ENCODE data around the gene SNCAIP.

The SNCAIP gene

DNA sequence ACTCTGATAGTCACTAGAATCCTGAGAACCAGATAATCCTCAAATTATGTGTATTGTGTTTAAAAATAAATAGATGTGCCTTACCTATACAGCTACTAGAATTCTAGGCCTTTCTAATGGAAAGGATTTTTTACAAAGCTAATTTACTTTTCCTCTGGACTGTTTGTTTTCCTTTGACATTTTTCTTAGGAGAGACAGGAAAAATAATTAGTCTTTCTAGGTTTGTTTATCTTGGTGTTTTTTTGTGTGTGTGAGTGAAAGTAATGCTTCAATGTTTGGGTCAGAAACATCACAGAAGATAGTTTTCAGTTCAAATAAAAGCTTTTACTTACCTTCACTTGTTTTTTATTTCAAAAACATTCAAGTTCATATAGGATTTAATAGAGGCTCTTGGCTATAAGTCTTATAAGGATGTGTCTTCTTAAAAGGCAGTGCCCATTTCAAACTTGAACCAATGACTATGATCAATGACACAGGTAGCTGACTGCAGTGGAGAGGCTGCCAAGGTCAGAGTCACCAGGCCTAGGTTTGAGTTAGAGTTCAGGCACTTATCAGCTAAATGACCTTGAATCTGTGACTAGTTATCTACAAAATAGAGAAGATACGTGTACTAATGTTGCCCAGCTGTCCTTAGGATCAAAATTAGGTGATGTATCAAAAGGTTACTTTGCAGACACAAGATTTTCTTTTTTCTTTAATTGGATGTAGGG is 92.8 kb downstream of the SNCAIP start:
- no peak for TF ChIP-seq CTCF (IDR thresholded peaks at IDR 0.05; ENCODE audit: low read depth, low read length, missing control alignments)
- no peak for DNase-seq (ENCODE audit: low read depth)
- no peak overlapping the region for H3K4me3 ChIP-seq (ENCODE audit: low read depth, low read length)

DNA sequence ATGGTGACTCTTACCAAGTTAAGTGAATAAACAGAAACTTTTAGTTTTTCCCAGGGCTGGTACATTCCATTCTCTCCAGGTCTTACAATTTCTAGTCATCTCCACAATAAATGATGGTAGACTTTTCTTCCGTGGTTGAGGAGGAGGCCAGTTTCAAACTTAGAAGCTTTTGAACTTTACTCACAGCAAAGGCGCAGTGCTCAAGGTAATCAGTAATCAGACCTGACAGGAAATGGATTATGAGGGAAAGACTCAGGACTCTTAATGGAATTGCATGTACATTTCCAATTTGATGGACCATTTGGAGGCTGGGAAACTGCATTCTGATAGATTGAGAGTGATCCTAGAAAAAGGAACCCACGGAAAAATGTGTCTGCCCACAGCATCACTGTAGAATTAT is 93.7 kb downstream of the SNCAIP start:
- no peak for DNase-seq (ENCODE audit: low read depth)
- TF ChIP-seq CTCF (IDR thresholded peaks at IDR 0.05; ENCODE audit: low read depth, low read length, missing control alignments), result no peak
- H3K4me3 ChIP-seq (ENCODE audit: low read depth, low read length), result no peak overlapping the region

- no peak overlapping the region for H3K4me3 ChIP-seq (ENCODE audit: low read depth, low read length)
- no peak for DNase-seq (ENCODE audit: low read depth)
- TF ChIP-seq CTCF (IDR thresholded peaks at IDR 0.05; ENCODE audit: low read depth, low read length, missing control alignments), result no peak
Measured at GRCh38 chr5:122406181-122406580, 94.1 kb downstream of the SNCAIP start.

DNA sequence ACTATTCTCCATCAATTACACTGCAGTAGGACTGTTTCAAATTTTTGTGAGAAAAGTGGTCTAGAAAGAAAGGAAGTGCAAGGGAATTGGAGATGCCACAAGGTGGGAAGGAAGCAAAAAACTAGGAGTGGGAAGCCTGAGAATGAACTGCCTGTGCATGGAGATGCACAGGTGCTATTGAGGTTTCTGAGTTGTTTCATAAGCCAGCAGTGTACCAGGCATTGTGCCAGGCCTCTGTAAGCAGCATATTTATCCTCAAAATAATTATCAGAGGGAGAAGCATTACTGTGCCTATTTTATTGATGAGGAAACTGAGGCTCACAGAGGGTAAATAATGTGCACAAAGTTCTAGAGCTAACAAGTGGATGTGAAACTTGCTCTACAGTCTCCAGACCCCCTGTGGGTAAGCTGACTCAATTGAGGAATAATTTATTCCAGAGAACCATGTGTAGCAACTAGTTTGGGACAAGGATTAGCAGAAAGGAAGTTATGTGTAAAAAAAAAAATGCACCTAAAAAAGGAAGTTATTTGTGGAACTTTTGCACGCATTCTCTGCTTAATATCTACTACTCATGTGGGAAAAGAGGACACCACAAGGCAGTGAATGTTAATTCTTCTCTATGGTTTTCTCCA is 96.7 kb downstream of the SNCAIP start:
- DNase-seq (ENCODE audit: low read depth), result no peak
- no peak for TF ChIP-seq CTCF (IDR thresholded peaks at IDR 0.05; ENCODE audit: low read depth, low read length, missing control alignments)
- no peak overlapping the region for H3K4me3 ChIP-seq (ENCODE audit: low read depth, low read length)

- no peak for TF ChIP-seq CTCF (IDR thresholded peaks at IDR 0.05; ENCODE audit: low read depth, low read length, missing control alignments)
- DNase-seq (ENCODE audit: low read depth), result no peak
- H3K4me3 ChIP-seq (ENCODE audit: low read depth, low read length), result no peak overlapping the region
Measured at GRCh38 chr5:122412966-122413365, 100.9 kb downstream of the SNCAIP start.

DNA sequence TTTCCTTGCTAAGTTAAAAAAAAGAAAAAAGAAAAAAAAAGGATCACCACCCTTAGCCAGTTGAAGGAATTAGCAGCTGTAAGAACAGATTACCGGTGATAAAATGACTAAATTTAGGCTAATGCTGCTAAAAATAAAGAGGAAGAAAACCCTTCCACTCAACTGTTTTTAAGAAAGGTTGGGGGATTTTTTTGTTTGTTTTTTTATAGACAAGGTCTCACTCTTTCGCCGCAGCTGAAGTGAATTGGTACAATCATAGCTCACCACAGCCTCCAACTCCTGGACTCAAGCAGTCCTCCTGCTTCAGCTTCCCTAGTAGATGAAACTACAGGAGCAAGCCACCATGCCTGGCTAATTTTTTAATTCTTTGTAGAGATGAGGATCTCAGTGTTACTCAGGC is 101.7 kb downstream of the SNCAIP start:
- DNase-seq (ENCODE audit: low read depth), result no peak
- no peak overlapping the region for H3K4me3 ChIP-seq (ENCODE audit: low read depth, low read length)
- no peak for TF ChIP-seq CTCF (IDR thresholded peaks at IDR 0.05; ENCODE audit: low read depth, low read length, missing control alignments)
